HG03571 (cell line): Measurements from ENCODE around the gene CPEB2.

Source experiments
- ATAC-seq: cut with Tn5 transposase; IDR thresholded peaks from one replicate; pipeline ENCODE4 v1.9.1; 2021; ENCODE audit not compliant: unreplicated experiment

Gene CPEB2

DNA sequence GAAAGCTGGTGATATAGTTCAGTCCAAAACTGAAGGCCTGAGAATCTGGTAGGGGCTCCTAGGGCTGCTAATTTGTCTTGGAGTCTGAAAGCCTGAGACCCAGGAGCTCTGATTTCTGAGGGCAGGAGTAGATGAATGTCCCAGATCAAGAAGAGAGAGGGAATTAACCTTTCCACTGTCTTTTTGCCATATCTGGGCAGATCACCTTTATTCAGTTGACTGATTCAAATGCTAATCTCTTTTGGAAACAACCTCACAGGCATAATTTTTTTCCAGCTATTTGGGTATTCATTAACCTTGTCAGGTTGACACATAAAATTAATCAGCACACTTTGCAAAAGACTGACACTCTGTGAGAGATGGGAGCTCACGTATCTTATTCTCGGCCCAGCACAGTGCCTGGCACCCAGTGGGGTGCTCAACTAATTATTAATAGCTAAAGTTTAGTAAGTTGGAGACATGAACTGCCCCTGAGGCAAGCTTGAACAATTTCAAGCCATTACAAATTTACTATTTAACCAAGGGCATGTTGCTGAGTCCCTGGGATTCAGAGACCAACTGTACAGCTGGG, 114.3 kb downstream of the CPEB2 start:
- no peak for ATAC-seq

GRCh38 chr4:15117270-15117946, 115.1 kb downstream of the CPEB2 start:
- ATAC-seq, result no peak

GRCh38 chr4:15118292-15118691, 116.0 kb downstream of the CPEB2 start:
- no peak for ATAC-seq
